WTC11 (cell line): ENCODE measurements around the gene KHK. TPM values are rescaled to one million over a fixed set of nuclear protein-coding genes. Genes with fewer than 3 reads are reported as not detected.
A peak's percentile ranks its signal among the peaks of the same experiment; 100 is the strongest.

ENCODE experiments used
- ATAC-seq: fragments of 200-7000 bp; cut with Tn5 transposase; 2 replicates; pipeline ENCODE4 v1.10.0; 2021; ENCODE audit warnings: mild to moderate bottlenecking, moderate library complexity
- CTCF ChIA-PET: fragments of 300-600 bp; sonication (Branson Sonifier 250); formaldehyde crosslinking; loops from one replicate; lab custom pipeline; 2021; ENCODE audit warnings: antibody characterized with exemption; lab: Charles Lee
- POLR2A ChIA-PET: fragments of 350-600 bp; sonication (Branson Sonifier 250); formaldehyde crosslinking; loops from one replicate; lab custom pipeline; 2021; ENCODE audit warnings: antibody characterized with exemption; lab: Charles Lee
- DNase-seq: peaks from one replicate; pipeline ENCODE4 v3.0.0; 2021; ENCODE audit warnings: low spot score
- H3K27ac Mint-ChIP-seq: 2 replicates; pipeline ENCODE4 v1.8.0; 2021; ENCODE audit warnings: mixed read lengths
- H3K27me3 Mint-ChIP-seq: 2 replicates; pipeline ENCODE4 v1.8.0; 2021; ENCODE audit warnings: low read depth, mild to moderate bottlenecking, moderate library complexity, mixed read lengths
- H3K36me3 Mint-ChIP-seq: 2 replicates; pipeline ENCODE4 v1.8.0; 2021; ENCODE audit warnings: mixed read lengths
- H3K4me1 Mint-ChIP-seq: 2 replicates; pipeline ENCODE4 v1.8.0; 2022; ENCODE audit warnings: mixed read lengths
- H3K4me3 Mint-ChIP-seq: 2 replicates; pipeline ENCODE4 v1.8.0; 2021; ENCODE audit warnings: mild to moderate bottlenecking, moderate library complexity, mixed read lengths
- H3K9me3 Mint-ChIP-seq: 2 replicates; pipeline ENCODE4 v1.8.0; 2021; ENCODE audit warnings: mixed read lengths
- EMX1 ChIP-seq: fragments of 250-450 bp; sonication (Bioruptor Pico); IDR thresholded peaks from 2 replicates; pipeline ENCODE4 v1.8.0; 2021; ENCODE audit warnings: mild to moderate bottlenecking
- HMGXB4 ChIP-seq: sonication (generic); formaldehyde crosslinking; IDR thresholded peaks from 2 replicates; pipeline ENCODE4 v1.8.1; 2023; ENCODE audit warnings: mild to moderate bottlenecking, moderate library complexity, missing genetic modification reagents
- JAZF1 ChIP-seq: fragments of 250-450 bp; sonication (Bioruptor Pico); IDR thresholded peaks from 2 replicates; pipeline ENCODE4 v1.9.0; 2021; ENCODE audit warnings: moderate library complexity, mild to moderate bottlenecking, inconsistent platforms
- JUN ChIP-seq: sonication (generic); formaldehyde crosslinking; IDR thresholded peaks from 2 replicates; pipeline ENCODE4 v1.8.0; 2023; ENCODE audit warnings: mild to moderate bottlenecking, missing genetic modification reagents
- KAT7 ChIP-seq: sonication (generic); formaldehyde crosslinking; IDR thresholded peaks from 2 replicates; pipeline ENCODE4 v1.8.1; 2023; ENCODE audit warnings: missing genetic modification reagents, mild to moderate bottlenecking, borderline replicate concordance
- MAX ChIP-seq: sonication (generic); formaldehyde crosslinking; IDR thresholded peaks from 2 replicates; pipeline ENCODE4 v1.8.0; 2022; ENCODE audit warnings: mild to moderate bottlenecking, missing genetic modification reagents
- MYBL2 ChIP-seq: sonication (generic); formaldehyde crosslinking; IDR thresholded peaks from 2 replicates; pipeline ENCODE4 v1.8.1; 2023; ENCODE audit warnings: mild to moderate bottlenecking, moderate library complexity, missing genetic modification reagents
- NR1H2 ChIP-seq: sonication (generic); formaldehyde crosslinking; IDR thresholded peaks from 2 replicates; pipeline ENCODE4 v1.9.0; 2021; ENCODE audit warnings: mild to moderate bottlenecking, moderate library complexity, missing genetic modification reagents
- RELA ChIP-seq: sonication (generic); formaldehyde crosslinking; IDR thresholded peaks from 2 replicates; pipeline ENCODE4 v1.8.1; 2022; ENCODE audit warnings: missing genetic modification reagents, mild to moderate bottlenecking, borderline replicate concordance
- SMAD4 ChIP-seq: sonication (generic); formaldehyde crosslinking; IDR thresholded peaks from 2 replicates; pipeline ENCODE4 v1.8.0; 2022; ENCODE audit warnings: mild to moderate bottlenecking, missing genetic modification reagents
- USF1 ChIP-seq: sonication (generic); formaldehyde crosslinking; IDR thresholded peaks from 2 replicates; pipeline ENCODE4 v1.8.0; 2022; ENCODE audit warnings: mild to moderate bottlenecking, missing genetic modification reagents
- ZNF671 ChIP-seq: fragments of 250-450 bp; sonication (Bioruptor Pico); IDR thresholded peaks from 2 replicates; pipeline ENCODE4 v1.8.0; 2021; ENCODE audit warnings: mild to moderate bottlenecking
- total RNA-seq: library from RNA; stranded (reverse); gene quantifications from 3 replicates; pipeline ENCODE4 v1.2.3, GENCODE V29; 2021
- TF ChIP-seq, protein P1 (sequence below): sonication (generic); formaldehyde crosslinking; IDR thresholded peaks from 2 replicates; pipeline ENCODE4 v1.8.0; 2023; ENCODE audit warnings: missing genetic modification reagents, mild to moderate bottlenecking, borderline replicate concordance
- TF ChIP-seq, protein P2 (sequence below): sonication (generic); formaldehyde crosslinking; IDR thresholded peaks from 2 replicates; pipeline ENCODE4 v1.8.0; 2023; ENCODE audit warnings: mild to moderate bottlenecking, missing genetic modification reagents
- TF ChIP-seq, protein P3 (sequence below): fragments of 250-450 bp; sonication (Bioruptor Pico); IDR thresholded peaks from 2 replicates; pipeline ENCODE4 v1.9.0; 2021; ENCODE audit warnings: mild to moderate bottlenecking
- TF ChIP-seq, protein P4 (sequence below): sonication (generic); formaldehyde crosslinking; IDR thresholded peaks from 2 replicates; pipeline ENCODE4 v1.8.1; 2022; ENCODE audit warnings: missing genetic modification reagents, borderline replicate concordance
- TF ChIP-seq, protein P5 (sequence below): fragments of 250-450 bp; sonication (Bioruptor Pico); IDR thresholded peaks from 2 replicates; pipeline ENCODE4 v1.9.0; 2021; ENCODE audit warnings: mild to moderate bottlenecking

Gene KHK
- total RNA-seq, 1 experiment from 2014 or later = 17.4 TPM

- ATAC-seq (peak; percentile 69), DNase-seq (peak; percentile 57)
- TF ChIP-seq, protein P1, sequence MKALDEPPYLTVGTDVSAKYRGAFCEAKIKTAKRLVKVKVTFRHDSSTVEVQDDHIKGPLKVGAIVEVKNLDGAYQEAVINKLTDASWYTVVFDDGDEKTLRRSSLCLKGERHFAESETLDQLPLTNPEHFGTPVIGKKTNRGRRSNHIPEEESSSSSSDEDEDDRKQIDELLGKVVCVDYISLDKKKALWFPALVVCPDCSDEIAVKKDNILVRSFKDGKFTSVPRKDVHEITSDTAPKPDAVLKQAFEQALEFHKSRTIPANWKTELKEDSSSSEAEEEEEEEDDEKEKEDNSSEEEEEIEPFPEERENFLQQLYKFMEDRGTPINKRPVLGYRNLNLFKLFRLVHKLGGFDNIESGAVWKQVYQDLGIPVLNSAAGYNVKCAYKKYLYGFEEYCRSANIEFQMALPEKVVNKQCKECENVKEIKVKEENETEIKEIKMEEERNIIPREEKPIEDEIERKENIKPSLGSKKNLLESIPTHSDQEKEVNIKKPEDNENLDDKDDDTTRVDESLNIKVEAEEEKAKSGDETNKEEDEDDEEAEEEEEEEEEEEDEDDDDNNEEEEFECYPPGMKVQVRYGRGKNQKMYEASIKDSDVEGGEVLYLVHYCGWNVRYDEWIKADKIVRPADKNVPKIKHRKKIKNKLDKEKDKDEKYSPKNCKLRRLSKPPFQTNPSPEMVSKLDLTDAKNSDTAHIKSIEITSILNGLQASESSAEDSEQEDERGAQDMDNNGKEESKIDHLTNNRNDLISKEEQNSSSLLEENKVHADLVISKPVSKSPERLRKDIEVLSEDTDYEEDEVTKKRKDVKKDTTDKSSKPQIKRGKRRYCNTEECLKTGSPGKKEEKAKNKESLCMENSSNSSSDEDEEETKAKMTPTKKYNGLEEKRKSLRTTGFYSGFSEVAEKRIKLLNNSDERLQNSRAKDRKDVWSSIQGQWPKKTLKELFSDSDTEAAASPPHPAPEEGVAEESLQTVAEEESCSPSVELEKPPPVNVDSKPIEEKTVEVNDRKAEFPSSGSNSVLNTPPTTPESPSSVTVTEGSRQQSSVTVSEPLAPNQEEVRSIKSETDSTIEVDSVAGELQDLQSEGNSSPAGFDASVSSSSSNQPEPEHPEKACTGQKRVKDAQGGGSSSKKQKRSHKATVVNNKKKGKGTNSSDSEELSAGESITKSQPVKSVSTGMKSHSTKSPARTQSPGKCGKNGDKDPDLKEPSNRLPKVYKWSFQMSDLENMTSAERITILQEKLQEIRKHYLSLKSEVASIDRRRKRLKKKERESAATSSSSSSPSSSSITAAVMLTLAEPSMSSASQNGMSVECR (CRISPR knock-in tag) = peak; percentile 21; the same call in 1 of the 2 replicates
- TF ChIP-seq JAZF1 (no peak), MAX (CRISPR knock-in tag) (peak; percentile 28; the same call in 1 of the 2 replicates), KAT7 (CRISPR knock-in tag) (no peak), USF1 (CRISPR knock-in tag) (0 out of 2 replicates have a peak, but pooled peaks have one; percentile 17), HMGXB4 (CRISPR knock-in tag) (peak; percentile 17; the same call in 1 of the 2 replicates)
- Mint-ChIP-seq H3K27ac (peak overlapping the region; percentile 84), H3K27me3 (peaks cover 7% of the 10 kb centered on the region), H3K4me1 (peaks cover 11% of the 10 kb centered on the region), H3K36me3 (peaks cover 28% of the 10 kb centered on the region), H3K4me3 (peak overlapping the region; percentile 94), H3K9me3 (no peaks in the 10 kb centered on the region)
- ChIA-PET CTCF (interaction anchor here (0.6 to 4.5 kb wide), 16 partner anchors 9 to 226 kb away, joined by 3 to 50 read pairs (median 6); partner anchors contain the start of genes AGBL5, KHK and PREB), POLR2A (interaction anchor here (1.0 to 3.2 kb wide), 9 partner anchors 9 to 140 kb away, joined by 3 to 27 read pairs (median 5); partner anchors contain the start of genes AGBL5, KHK, SLC5A6 and TMEM214)
Measured at GRCh38 chr2:27071990-27072830, 14.4 kb upstream of the KHK start.

DNA sequence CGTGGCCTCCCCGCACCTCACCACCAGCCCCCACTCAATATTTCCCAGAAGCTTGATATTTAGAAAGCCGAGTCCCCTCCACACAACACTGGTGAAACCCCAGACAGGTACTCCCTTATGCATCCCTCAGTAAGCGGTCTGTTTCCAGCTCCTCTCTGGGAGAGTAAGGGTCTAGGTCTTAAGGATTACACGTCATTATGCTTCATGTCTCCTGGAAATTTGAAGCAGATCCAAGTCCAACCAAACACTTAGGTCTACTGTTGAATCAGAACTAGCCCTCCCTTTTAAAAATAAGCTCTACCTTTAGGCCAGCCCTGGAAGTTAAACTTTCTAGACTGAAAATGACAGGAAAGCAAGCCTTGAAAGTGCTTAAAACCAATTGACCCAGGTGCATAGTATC is 13.7 kb upstream of the KHK start:
- peaks cover 10% of the 10 kb centered on the region for H3K27me3 Mint-ChIP-seq
- H3K27ac Mint-ChIP-seq = no peak overlapping the region
- peaks cover 13% of the 10 kb centered on the region for H3K4me1 Mint-ChIP-seq
- no peaks in the 10 kb centered on the region for H3K9me3 Mint-ChIP-seq
- peak overlapping the region; percentile 94 for H3K4me3 Mint-ChIP-seq
- peaks cover 21% of the 10 kb centered on the region for H3K36me3 Mint-ChIP-seq
- POLR2A ChIA-PET = interaction anchor here (1.2 to 3.2 kb wide), 5 partner anchors 8 to 140 kb away, joined by 4 to 27 read pairs (median 9); partner anchors contain the start of genes AGBL5, KHK and SLC5A6
- CTCF ChIA-PET = interaction anchor here (0.6 to 4.5 kb wide), 9 partner anchors 8 to 207 kb away, joined by 3 to 50 read pairs (median 11); partner anchors contain the start of genes AGBL5, KHK and PREB
- DNase-seq (no peak), ATAC-seq (no peak)
- TF ChIP-seq, protein P2, sequence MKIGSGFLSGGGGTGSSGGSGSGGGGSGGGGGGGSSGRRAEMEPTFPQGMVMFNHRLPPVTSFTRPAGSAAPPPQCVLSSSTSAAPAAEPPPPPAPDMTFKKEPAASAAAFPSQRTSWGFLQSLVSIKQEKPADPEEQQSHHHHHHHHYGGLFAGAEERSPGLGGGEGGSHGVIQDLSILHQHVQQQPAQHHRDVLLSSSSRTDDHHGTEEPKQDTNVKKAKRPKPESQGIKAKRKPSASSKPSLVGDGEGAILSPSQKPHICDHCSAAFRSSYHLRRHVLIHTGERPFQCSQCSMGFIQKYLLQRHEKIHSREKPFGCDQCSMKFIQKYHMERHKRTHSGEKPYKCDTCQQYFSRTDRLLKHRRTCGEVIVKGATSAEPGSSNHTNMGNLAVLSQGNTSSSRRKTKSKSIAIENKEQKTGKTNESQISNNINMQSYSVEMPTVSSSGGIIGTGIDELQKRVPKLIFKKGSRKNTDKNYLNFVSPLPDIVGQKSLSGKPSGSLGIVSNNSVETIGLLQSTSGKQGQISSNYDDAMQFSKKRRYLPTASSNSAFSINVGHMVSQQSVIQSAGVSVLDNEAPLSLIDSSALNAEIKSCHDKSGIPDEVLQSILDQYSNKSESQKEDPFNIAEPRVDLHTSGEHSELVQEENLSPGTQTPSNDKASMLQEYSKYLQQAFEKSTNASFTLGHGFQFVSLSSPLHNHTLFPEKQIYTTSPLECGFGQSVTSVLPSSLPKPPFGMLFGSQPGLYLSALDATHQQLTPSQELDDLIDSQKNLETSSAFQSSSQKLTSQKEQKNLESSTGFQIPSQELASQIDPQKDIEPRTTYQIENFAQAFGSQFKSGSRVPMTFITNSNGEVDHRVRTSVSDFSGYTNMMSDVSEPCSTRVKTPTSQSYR (CRISPR knock-in tag) = no peak
- no peak for TF ChIP-seq MYBL2 (CRISPR knock-in tag)
- TF ChIP-seq ZNF671 = no peak
- TF ChIP-seq SMAD4 (CRISPR knock-in tag) = no peak
- TF ChIP-seq RELA (CRISPR knock-in tag) = no peak
- TF ChIP-seq, protein P3, sequence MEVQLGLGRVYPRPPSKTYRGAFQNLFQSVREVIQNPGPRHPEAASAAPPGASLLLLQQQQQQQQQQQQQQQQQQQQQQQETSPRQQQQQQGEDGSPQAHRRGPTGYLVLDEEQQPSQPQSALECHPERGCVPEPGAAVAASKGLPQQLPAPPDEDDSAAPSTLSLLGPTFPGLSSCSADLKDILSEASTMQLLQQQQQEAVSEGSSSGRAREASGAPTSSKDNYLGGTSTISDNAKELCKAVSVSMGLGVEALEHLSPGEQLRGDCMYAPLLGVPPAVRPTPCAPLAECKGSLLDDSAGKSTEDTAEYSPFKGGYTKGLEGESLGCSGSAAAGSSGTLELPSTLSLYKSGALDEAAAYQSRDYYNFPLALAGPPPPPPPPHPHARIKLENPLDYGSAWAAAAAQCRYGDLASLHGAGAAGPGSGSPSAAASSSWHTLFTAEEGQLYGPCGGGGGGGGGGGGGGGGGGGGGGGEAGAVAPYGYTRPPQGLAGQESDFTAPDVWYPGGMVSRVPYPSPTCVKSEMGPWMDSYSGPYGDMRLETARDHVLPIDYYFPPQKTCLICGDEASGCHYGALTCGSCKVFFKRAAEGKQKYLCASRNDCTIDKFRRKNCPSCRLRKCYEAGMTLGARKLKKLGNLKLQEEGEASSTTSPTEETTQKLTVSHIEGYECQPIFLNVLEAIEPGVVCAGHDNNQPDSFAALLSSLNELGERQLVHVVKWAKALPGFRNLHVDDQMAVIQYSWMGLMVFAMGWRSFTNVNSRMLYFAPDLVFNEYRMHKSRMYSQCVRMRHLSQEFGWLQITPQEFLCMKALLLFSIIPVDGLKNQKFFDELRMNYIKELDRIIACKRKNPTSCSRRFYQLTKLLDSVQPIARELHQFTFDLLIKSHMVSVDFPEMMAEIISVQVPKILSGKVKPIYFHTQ = no peak
- no peak for TF ChIP-seq NR1H2 (CRISPR knock-in tag)
- no peak for TF ChIP-seq EMX1 (CRISPR knock-in tag)
- TF ChIP-seq, protein P4, sequence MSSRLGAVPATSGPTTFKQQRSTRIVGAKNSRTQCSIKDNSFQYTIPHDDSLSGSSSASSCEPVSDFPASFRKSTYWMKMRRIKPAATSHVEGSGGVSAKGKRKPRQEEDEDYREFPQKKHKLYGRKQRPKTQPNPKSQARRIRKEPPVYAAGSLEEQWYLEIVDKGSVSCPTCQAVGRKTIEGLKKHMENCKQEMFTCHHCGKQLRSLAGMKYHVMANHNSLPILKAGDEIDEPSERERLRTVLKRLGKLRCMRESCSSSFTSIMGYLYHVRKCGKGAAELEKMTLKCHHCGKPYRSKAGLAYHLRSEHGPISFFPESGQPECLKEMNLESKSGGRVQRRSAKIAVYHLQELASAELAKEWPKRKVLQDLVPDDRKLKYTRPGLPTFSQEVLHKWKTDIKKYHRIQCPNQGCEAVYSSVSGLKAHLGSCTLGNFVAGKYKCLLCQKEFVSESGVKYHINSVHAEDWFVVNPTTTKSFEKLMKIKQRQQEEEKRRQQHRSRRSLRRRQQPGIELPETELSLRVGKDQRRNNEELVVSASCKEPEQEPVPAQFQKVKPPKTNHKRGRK (CRISPR knock-in tag) = no peak
- TF ChIP-seq, protein P5, sequence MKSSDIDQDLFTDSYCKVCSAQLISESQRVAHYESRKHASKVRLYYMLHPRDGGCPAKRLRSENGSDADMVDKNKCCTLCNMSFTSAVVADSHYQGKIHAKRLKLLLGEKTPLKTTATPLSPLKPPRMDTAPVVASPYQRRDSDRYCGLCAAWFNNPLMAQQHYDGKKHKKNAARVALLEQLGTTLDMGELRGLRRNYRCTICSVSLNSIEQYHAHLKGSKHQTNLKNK = no peak
- TF ChIP-seq JUN (CRISPR knock-in tag) = no peak
